VCaP (cell line): ENCODE results near the gene BICC1.

ENCODE experiments used
- H3K27ac ChIP-seq: fragments of 450-650 bp; 2 replicates; pipeline ENCODE4 v1.5.1; 2017
- TF ChIP-seq, protein P1 (sequence below): fragments of 450-650 bp; conservative IDR thresholded peaks from 2 replicates; pipeline ENCODE4 v1.5.1; 2017; ENCODE audit warnings: mild to moderate bottlenecking, moderate library complexity

The BICC1 gene

DNA sequence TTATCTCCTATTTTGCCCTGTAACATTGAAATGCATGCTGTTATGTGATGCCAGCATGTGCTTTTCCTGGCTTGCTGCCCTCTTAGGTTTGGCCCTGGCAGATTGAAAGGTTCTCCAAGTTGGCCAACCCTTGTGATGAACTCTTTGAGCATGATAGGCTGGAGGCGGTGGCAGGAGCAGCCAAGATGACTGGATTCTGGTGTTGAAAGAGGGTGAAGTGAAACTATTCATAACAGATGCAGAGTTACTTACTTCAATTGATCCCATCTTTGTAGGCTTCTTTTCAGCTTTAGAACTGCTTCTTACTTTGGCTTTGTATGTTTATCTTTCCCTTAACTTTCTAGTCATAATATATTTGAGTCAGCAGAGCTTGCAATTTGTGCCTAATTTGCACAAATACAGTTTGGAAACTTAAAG, 57.6 kb downstream of the BICC1 start:
- TF ChIP-seq, protein P1, sequence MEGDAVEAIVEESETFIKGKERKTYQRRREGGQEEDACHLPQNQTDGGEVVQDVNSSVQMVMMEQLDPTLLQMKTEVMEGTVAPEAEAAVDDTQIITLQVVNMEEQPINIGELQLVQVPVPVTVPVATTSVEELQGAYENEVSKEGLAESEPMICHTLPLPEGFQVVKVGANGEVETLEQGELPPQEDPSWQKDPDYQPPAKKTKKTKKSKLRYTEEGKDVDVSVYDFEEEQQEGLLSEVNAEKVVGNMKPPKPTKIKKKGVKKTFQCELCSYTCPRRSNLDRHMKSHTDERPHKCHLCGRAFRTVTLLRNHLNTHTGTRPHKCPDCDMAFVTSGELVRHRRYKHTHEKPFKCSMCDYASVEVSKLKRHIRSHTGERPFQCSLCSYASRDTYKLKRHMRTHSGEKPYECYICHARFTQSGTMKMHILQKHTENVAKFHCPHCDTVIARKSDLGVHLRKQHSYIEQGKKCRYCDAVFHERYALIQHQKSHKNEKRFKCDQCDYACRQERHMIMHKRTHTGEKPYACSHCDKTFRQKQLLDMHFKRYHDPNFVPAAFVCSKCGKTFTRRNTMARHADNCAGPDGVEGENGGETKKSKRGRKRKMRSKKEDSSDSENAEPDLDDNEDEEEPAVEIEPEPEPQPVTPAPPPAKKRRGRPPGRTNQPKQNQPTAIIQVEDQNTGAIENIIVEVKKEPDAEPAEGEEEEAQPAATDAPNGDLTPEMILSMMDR: no peak
- H3K27ac ChIP-seq: no peak overlapping the region

DNA sequence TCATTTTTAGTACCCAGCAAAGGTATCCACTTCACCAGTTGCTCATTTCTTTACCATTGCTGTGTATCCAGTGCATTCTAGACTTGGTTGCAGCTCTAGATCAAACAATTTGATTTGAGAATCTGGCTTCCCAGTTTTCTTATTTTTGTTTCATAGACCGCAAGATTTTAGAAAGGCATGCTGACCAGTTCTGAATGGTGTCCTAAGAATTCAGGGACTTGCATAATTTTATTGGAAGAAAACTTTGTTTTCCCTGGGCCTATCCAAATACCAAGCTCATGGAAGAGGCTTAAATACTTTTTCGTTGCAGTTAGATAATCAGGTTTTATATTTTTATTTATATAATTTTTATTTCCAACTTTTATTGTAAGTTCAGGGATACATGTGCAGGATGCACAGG, 58.3 kb downstream of the BICC1 start:
- TF ChIP-seq, protein P1: no peak
- H3K27ac ChIP-seq: no peak overlapping the region

DNA sequence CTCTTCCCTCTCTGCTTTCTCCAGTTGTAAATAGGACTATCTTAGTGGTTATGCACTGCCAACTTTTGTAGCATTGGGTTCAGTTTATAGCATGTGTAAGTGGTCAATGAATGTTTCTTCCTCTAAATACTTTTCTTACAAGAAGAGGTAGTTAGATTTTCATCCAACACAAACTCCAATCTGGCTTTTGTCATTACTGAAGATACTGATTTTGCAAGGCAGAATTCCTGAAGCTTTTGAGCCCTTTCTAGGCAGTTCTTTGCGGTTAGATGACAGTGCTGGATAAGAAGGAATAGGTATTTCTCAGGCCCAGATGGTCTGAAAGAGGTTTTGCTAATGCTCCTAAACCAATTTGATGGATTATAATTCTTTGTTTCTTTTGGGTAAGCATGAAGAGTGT, 60.5 kb downstream of the BICC1 start:
- TF ChIP-seq, protein P1: no peak
- no peak overlapping the region for H3K27ac ChIP-seq

DNA sequence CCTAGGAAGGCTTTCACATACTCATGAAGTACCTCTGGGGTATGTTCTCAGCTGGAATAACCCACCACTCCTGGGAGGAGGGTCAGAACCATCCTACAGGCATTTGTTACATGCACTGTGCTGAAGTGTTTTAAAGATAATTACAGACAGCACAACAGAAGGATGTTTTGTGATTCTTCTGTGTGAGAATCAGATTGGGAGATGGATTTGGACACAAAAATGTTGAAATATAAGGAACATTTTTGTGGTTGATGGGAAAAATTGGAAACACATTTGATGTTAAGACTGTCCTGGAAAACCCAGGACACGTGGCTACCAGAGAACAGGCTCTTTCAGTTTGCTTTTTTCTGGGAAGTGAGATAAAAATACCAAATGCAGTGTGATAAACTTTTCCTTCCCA, 61.4 kb downstream of the BICC1 start:
- TF ChIP-seq, protein P1: no peak
- no peak overlapping the region for H3K27ac ChIP-seq

DNA sequence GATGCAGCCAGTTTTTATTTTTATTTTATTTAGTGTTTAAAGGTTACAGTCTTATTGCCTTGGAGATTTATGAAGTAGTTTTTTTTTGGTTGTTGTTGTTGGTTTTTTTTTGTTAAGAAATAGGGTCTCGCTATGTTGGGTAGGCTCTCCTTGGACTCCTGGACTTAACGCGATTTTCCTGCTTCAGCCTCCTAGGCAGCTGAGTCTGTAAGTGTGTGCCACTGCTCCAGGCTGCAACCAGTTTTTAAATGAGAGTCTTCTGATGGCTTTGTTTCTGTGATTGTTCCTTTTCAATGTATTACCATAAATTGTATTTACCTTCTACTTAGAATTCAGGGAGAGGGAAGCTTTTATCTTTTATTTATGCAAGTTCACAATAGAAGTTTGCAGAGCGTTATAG, 62.8 kb downstream of the BICC1 start:
- no peak overlapping the region for H3K27ac ChIP-seq
- TF ChIP-seq, protein P1: no peak

DNA sequence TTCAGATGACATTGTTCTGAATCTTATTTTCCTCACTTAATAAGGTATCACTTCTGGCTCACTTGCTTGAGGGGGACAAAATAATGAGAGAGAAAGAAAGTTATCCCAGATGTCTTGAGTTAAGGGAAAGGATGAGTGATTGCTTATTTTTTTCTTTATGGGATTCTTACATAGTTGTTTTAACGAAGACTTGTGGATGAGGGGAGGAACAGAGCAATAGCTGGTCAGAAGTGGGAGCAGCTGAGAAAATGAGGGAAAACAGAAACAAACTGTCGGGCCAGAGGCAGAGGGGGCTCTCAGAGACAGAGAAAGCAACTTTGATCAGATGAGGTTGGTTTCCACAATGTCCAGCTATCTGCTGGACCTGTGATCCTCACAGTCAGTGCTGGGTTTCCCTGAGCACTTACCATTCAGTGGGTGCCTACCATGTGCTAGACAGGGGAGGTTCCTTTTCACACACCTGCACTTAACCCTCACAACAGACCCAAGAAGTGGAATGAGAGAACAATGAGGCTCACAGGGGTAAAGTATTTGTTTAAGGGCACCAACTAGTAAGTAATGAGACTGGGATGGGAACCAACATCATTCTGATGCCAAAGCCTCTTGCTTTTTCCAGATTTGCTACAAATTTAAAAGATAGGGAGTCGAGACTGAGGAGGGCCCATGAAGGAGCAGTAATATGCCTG, 64.2 kb downstream of the BICC1 start:
- TF ChIP-seq, protein P1: no peak
- H3K27ac ChIP-seq: no peak overlapping the region

DNA sequence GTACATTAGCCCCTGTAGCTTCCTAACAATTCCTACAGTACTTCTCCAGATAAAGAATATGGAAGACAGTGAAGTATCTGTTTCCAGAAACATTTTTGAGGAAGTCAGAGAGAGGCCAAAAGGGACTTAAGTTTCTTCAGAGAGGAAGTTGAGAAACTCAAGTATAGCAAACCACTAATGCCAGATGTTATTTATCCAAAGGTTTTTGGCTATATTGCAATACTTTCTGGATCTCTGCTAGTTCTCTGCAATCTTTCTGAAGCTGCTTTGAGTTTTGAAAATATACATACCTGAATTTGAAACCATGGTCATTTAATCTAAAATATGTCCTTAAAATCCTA, 64.7 kb downstream of the BICC1 start:
- no peak overlapping the region for H3K27ac ChIP-seq
- TF ChIP-seq, protein P1: no peak

DNA sequence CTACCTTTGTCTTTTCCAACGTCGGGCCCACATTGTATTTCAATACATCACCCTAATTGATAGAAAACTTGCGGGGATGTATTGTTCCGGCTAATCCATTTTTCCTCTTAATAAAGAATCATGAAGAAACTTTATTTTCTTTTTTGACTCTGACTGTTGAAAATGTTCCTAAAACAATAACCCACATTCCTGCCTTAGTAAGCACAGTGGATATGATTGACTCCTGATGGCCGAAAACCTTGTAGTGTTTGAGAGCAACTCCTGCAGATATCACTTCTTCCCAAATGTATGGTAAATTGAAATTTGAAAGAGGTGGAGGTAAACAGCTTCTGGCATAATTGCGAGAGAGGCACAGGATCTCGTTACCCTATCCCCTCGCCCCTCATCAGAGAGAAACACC, 65.7 kb downstream of the BICC1 start:
- no peak overlapping the region for H3K27ac ChIP-seq
- TF ChIP-seq, protein P1: no peak
